Lung (tissue), 12 donors: ENCODE measurements around the gene MOK. TPM values are rescaled to one million over a fixed set of nuclear protein-coding genes. Genes with fewer than 3 reads are reported as not detected.

ENCODE experiments used
- ATAC-seq: fragments of 200-7000 bp; cut with Tn5 transposase; one replicate; pipeline ENCODE4 v1.9.1; 2020; ENCODE audit warnings: moderate number of reproducible peaks; ENCODE audit not compliant: insufficient read depth, low FRiP score
- DNase-seq, 3 donors: peaks; one replicate each; pipeline ENCODE4 v3.0.0-alpha.2; 2013 to 2017
- H3K27ac ChIP-seq, 2 donors: one replicate each; pipeline ENCODE4 v1.5.1; 2013; ENCODE audit warnings: mild to moderate bottlenecking in 2 of 2, moderate library complexity in 2 of 2, control low read depth in 1 of 2, inconsistent platforms in 1 of 2, low read depth in 1 of 2, low read length in 1 of 2
- H3K27me3 ChIP-seq, 3 donors: one replicate each; pipeline ENCODE4 v1.5.1; 2013; ENCODE audit warnings: low read length in 2 of 3; ENCODE audit not compliant: control insufficient read depth in 3 of 3, insufficient read depth in 3 of 3
- H3K36me3 ChIP-seq, 4 donors: one replicate each; pipeline ENCODE4 v1.5.1; 2013; ENCODE audit warnings: low read length in 4 of 4, mild to moderate bottlenecking in 1 of 4, moderate library complexity in 1 of 4; ENCODE audit not compliant: control insufficient read depth in 4 of 4, insufficient read depth in 4 of 4
- H3K4me1 ChIP-seq, 5 donors: one replicate each; pipeline ENCODE4 v1.5.1; 2013; ENCODE audit warnings: low read length in 5 of 5, mild to moderate bottlenecking in 2 of 5, moderate library complexity in 1 of 5; ENCODE audit not compliant: control insufficient read depth in 5 of 5, insufficient read depth in 5 of 5
- H3K4me3 ChIP-seq: one replicate; pipeline ENCODE4 v1.5.1; 2013; ENCODE audit warnings: mild to moderate bottlenecking, control low read depth, moderate library complexity
- H3K9ac ChIP-seq, 2 donors: one replicate each; pipeline ENCODE4 v1.5.1; 2013; ENCODE audit warnings: low read length in 2 of 2, control low read depth in 1 of 2; ENCODE audit not compliant: insufficient read depth in 1 of 2
- H3K9me3 ChIP-seq, 4 donors: one replicate each; pipeline ENCODE4 v1.5.1; 2013; ENCODE audit warnings: low read length in 3 of 4, mild to moderate bottlenecking in 1 of 4, moderate library complexity in 1 of 4; ENCODE audit not compliant: control insufficient read depth in 4 of 4, insufficient read depth in 3 of 4
- CTCF ChIP-seq: IDR thresholded peaks from 2 replicates; pipeline ENCODE4 v1.5.1; 2012; ENCODE audit warnings: mild to moderate bottlenecking; ENCODE audit errors: control extremely low read depth, extremely low read depth
- WGBS, 2 donors: extraction: QIAGEN DNeasy Blood & Tissue Kit; methylation state at CpG; one replicate each; pipeline ENCODE4 v1.1.7; 2013; 5-methylcytosine and 5-hydroxymethylcytosine counted together
- polyA plus RNA-seq, 2 donors: library from polyadenylated mRNA; stranded (reverse); fragments of 200-250 nt; gene quantifications; one replicate each; pipeline ENCODE4 v1.2.1, GENCODE V29; 2013
- total RNA-seq, 2 donors: library from RNA; depleted of rRNA in 1 of 2; stranded (reverse); fragments of >200 nt in 1 of 2; gene quantifications; one replicate each; pipeline ENCODE4 v1.2.1, GENCODE V29; 2014 to 2021
- donor health status: control.
- donor health status: control.
- donor health status: Bipolar disorder and iron deficiency.
- donor health status: healthy.
- donor health status: DM: yes; HTN: yes; CAD: no.

The MOK gene
- total and polyA plus RNA-seq, 4 donors: 11.1 to 35.4 (median 25.4) TPM

GRCh38 chr14:102215576-102216250 lies 89.3 kb downstream of the MOK start:
- Histone ChIP-seq H3K9ac (no peak overlapping the region), H3K27ac (peak overlapping the region in 1 of 2 donors; percentile 41)
- ATAC-seq: no peak

GRCh38 chr14:102215071-102215470 lies 89.9 kb downstream of the MOK start:
- Histone ChIP-seq H3K27me3 (no peaks in the 10 kb centered on the region), H3K4me3 (no peak overlapping the region), H3K36me3 (peaks cover 0 to 26% (median 5%) of the 10 kb centered on the region in 4 donors), H3K27ac (peak overlapping the region in 1 of 2 donors; percentile 26), H3K4me1 (peaks cover 0 to 16% (median 0%) of the 10 kb centered on the region in 5 donors), H3K9me3 (no peaks in the 10 kb centered on the region), H3K9ac (no peak overlapping the region)
- 58 to 73% methylated on average over 12 of the region's 12 CpGs for WGBS, 2 donors
- DNase-seq (peak; percentile 38 to 80 (median 77)), ATAC-seq (no peak)
- TF ChIP-seq CTCF: no peak

More at GRCh38 chr14:102215576-102216250, 89.3 kb downstream of the MOK start:
- H3K36me3 ChIP-seq: peaks cover 0 to 25% (median 5%) of the 10 kb centered on the region in 4 donors
- no peak overlapping the region for H3K4me3 ChIP-seq
- no peak for TF ChIP-seq CTCF
- WGBS, 2 donors: 84 to 91% methylated on average over 20 of the region's 20 CpGs
- DNase-seq: peak in 1 of 3 donors; percentile 7
- no peaks in the 10 kb centered on the region for H3K27me3 ChIP-seq
- H3K4me1 ChIP-seq: peaks cover 0 to 16% (median 0%) of the 10 kb centered on the region in 5 donors
- H3K9me3 ChIP-seq: no peaks in the 10 kb centered on the region

- Histone ChIP-seq H3K27ac (no peak overlapping the region), H3K9me3 (no peaks in the 10 kb centered on the region), H3K27me3 (no peaks in the 10 kb centered on the region), H3K9ac (no peak overlapping the region), H3K36me3 (peaks cover 0 to 26% (median 10%) of the 10 kb centered on the region in 4 donors), H3K4me3 (no peak overlapping the region), H3K4me1 (peaks cover 0 to 16% (median 0%) of the 10 kb centered on the region in 5 donors)
- ATAC-seq (no peak), DNase-seq (no peak)
- WGBS, 2 donors: 93 to 94% methylated on average over 25 of the region's 25 CpGs
- no peak for TF ChIP-seq CTCF
Observed at GRCh38 chr14:102213984-102214658, 90.8 kb downstream of the MOK start.
